ENCODE data around the gene MYBPH. TPM values are rescaled to one million over a fixed set of nuclear protein-coding genes. Genes with fewer than 3 reads are reported as not detected.

The MYBPH gene
- total RNA-seq, 2 donors from 2014 or later: not detected

- H3K27ac ChIP-seq: no peak overlapping the region
- no peak overlapping the region for H3K4me3 ChIP-seq
- no peaks in the 10 kb centered on the region for H3K9me3 ChIP-seq
- TF ChIP-seq, protein P1, sequence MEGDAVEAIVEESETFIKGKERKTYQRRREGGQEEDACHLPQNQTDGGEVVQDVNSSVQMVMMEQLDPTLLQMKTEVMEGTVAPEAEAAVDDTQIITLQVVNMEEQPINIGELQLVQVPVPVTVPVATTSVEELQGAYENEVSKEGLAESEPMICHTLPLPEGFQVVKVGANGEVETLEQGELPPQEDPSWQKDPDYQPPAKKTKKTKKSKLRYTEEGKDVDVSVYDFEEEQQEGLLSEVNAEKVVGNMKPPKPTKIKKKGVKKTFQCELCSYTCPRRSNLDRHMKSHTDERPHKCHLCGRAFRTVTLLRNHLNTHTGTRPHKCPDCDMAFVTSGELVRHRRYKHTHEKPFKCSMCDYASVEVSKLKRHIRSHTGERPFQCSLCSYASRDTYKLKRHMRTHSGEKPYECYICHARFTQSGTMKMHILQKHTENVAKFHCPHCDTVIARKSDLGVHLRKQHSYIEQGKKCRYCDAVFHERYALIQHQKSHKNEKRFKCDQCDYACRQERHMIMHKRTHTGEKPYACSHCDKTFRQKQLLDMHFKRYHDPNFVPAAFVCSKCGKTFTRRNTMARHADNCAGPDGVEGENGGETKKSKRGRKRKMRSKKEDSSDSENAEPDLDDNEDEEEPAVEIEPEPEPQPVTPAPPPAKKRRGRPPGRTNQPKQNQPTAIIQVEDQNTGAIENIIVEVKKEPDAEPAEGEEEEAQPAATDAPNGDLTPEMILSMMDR (IDR thresholded peaks at IDR 0.05): no peak
- no peak for DNase-seq (ENCODE audit: low spot score)
- peaks cover 0 to 7% of the 10 kb centered on the region in 2 donors for H3K4me1 ChIP-seq
- H3K27me3 ChIP-seq: no peaks in the 10 kb centered on the region
- H3K36me3 ChIP-seq: no peaks in the 10 kb centered on the region
Measured at GRCh38 chr1:203182387-203182953, 6.8 kb upstream of the MYBPH start.

DNA sequence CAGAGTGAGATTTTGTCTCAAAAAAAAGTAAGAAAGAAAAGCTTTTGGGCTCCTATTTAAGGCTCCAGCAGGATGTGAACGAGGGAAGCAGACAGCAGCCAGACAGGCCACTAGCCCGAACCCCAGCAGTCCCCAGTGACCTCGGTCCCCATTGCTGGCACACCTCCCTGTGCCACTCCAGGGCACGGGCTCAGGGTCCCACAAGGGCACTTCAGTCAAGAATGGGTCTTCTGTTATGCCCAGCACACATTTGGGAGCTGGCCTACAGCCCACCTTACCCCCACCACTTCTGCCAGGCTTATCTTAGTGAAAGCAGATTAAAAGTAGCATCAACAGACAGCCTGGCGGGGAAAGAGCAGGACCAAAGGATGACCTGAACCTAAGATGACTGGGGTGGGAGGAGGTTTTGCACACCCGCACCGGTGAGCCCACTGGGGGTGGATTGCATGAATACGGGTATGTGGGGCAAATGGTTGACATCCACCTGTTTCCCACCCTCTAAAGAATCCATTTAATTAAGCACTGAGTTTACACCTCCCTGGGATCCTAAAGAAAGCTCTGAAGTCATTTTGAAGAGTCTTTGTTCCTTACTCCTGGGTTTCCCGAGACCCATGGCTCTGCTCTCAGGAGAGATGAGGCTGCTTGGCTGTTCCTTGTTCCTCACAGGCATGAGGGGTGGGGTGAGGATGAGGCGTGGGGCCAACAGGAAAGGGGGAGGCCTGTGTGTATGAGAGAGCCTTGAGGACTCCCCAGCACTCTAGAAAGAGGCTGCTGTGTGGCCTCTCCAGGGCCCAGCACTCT, 6.2 kb upstream of the MYBPH start:
- Histone ChIP-seq H3K4me3 (no peak overlapping the region), H3K9me3 (no peaks in the 10 kb centered on the region), H3K36me3 (no peaks in the 10 kb centered on the region), H3K4me1 (peaks cover 0 to 5% of the 10 kb centered on the region in 2 donors), H3K27ac (no peak overlapping the region), H3K27me3 (no peaks in the 10 kb centered on the region)
- no peak for DNase-seq (ENCODE audit: low spot score)
- TF ChIP-seq, protein P1 (IDR thresholded peaks at IDR 0.05): no peak

- Histone ChIP-seq H3K27me3 (no peaks in the 10 kb centered on the region), H3K27ac (no peak overlapping the region), H3K4me1 (peaks cover 0 to 4% of the 10 kb centered on the region in 2 donors), H3K9me3 (no peaks in the 10 kb centered on the region), H3K36me3 (no peaks in the 10 kb centered on the region), H3K4me3 (no peak overlapping the region)
- TF ChIP-seq, protein P1 (IDR thresholded peaks at IDR 0.05): no peak
- no peak for DNase-seq (ENCODE audit: low spot score)
Measured at GRCh38 chr1:203180611-203181330, 5.1 kb upstream of the MYBPH start.

DNA sequence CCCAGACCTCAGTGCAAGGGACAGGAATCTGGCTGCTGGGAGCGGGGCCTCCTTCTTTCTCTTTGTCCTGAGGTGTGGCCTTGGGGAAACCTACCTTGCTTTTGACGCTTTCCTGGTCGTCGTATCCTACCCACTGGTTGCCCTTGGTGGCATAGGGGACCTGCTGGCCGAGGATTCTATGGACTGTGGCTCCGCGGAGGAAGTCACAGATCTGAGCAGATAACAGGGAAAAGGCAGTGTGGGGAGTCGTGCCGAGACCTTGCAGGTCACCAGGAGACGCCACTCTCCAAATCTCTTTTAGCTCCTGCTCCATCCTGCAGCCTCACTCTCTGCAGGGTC, 4.0 kb upstream of the MYBPH start:
- no peaks in the 10 kb centered on the region for H3K9me3 ChIP-seq
- H3K27ac ChIP-seq: no peak overlapping the region
- no peaks in the 10 kb centered on the region for H3K36me3 ChIP-seq
- no peak for DNase-seq (ENCODE audit: low spot score)
- TF ChIP-seq, protein P1 (IDR thresholded peaks at IDR 0.05): no peak
- no peaks in the 10 kb centered on the region for H3K27me3 ChIP-seq
- H3K4me1 ChIP-seq: peaks cover 0 to 11% of the 10 kb centered on the region in 2 donors
- no peak overlapping the region for H3K4me3 ChIP-seq

DNA sequence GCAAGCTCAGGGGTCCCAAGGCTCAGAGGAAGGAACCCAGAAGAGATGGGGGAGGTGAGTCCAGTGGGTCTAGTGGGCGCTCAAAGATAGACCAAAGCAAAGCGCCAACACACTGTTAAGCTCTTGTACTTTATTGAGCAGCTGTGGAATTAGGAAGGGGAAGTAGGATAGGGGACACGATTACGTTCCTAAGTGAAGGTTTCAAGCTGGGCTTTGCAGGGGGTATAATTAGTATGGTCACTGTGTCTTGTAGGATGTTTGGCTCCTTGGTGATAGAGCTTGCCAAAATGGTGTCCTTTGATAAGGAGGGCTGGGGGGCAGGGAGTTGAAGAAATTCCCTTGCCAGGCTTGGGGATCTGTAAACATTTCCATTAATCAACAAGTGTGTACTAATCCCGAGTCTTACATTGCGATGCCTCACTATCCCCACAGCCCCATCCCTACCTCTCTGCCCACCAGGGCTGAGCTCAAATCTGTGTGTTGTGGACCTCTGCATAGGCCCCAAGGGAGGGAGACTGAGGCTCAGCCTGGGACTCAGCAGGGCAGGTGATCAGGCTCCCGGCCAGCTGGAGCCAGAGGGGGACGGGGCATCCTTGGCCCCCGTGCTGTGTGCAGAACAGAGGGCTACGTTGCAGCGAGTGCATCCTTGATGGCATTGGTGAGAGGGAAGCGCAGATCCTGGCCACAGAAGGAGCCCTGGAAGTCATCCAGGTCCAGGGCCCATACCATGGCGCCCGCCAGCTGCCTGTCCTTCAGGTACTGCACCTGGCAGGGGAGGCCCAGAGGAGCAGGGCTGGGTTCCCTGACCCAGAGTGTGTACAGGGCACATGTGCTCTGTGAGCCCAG, 3.4 kb upstream of the MYBPH start:
- no peaks in the 10 kb centered on the region for H3K9me3 ChIP-seq
- no peaks in the 10 kb centered on the region for H3K27me3 ChIP-seq
- H3K4me1 ChIP-seq: peaks cover 0 to 11% of the 10 kb centered on the region in 2 donors
- no peak for DNase-seq (ENCODE audit: low spot score)
- H3K4me3 ChIP-seq: no peak overlapping the region
- H3K36me3 ChIP-seq: no peaks in the 10 kb centered on the region
- no peak overlapping the region for H3K27ac ChIP-seq
- TF ChIP-seq, protein P1 (IDR thresholded peaks at IDR 0.05): no peak

Data from right atrium auricular region (tissue), 2 donors.